ENCODE data around the gene NKG7.

The NKG7 gene

DNA sequence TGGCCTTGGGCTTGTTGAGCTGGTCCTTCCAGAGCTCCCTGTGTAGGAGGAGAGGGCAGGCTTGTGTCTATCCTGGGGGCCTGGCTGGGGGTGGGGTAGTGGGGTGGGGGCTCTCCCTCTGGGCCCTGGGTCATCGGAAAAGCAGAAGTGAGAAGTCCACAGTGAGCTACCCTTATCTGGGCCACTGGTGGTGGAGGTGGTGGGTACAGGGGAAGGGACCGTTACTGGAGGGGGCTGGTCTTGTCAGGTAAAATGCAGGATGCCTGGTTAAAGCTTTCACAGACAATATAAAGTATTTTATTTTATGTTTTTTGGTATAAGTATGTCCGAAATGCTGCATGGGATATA, 45.3 kb upstream of the NKG7 start:
- TF ChIP-seq, protein P1, sequence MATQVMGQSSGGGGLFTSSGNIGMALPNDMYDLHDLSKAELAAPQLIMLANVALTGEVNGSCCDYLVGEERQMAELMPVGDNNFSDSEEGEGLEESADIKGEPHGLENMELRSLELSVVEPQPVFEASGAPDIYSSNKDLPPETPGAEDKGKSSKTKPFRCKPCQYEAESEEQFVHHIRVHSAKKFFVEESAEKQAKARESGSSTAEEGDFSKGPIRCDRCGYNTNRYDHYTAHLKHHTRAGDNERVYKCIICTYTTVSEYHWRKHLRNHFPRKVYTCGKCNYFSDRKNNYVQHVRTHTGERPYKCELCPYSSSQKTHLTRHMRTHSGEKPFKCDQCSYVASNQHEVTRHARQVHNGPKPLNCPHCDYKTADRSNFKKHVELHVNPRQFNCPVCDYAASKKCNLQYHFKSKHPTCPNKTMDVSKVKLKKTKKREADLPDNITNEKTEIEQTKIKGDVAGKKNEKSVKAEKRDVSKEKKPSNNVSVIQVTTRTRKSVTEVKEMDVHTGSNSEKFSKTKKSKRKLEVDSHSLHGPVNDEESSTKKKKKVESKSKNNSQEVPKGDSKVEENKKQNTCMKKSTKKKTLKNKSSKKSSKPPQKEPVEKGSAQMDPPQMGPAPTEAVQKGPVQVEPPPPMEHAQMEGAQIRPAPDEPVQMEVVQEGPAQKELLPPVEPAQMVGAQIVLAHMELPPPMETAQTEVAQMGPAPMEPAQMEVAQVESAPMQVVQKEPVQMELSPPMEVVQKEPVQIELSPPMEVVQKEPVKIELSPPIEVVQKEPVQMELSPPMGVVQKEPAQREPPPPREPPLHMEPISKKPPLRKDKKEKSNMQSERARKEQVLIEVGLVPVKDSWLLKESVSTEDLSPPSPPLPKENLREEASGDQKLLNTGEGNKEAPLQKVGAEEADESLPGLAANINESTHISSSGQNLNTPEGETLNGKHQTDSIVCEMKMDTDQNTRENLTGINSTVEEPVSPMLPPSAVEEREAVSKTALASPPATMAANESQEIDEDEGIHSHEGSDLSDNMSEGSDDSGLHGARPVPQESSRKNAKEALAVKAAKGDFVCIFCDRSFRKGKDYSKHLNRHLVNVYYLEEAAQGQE (IDR thresholded peaks at IDR 0.05; ENCODE audit: insufficient read depth in 1 of 2, low read depth in 2 of 2, low read length in 2 of 2) = no peak
- no peak for TF ChIP-seq TAF1 (IDR thresholded peaks at IDR 0.05; ENCODE audit: borderline replicate concordance, insufficient read depth, low read length)
- TF ChIP-seq FOXP2 (optimal IDR thresholded peaks at IDR 0.05; ENCODE audit: borderline replicate concordance, extremely low read depth, extremely low read length, insufficient read depth) = no peak
- TF ChIP-seq POLR2AphosphoS5 (IDR thresholded peaks at IDR 0.05; ENCODE audit: low read depth, low read length) = no peak
- no peak for TF ChIP-seq SIN3A (IDR thresholded peaks at IDR 0.05; ENCODE audit: borderline replicate concordance, insufficient read depth, low read length)

DNA sequence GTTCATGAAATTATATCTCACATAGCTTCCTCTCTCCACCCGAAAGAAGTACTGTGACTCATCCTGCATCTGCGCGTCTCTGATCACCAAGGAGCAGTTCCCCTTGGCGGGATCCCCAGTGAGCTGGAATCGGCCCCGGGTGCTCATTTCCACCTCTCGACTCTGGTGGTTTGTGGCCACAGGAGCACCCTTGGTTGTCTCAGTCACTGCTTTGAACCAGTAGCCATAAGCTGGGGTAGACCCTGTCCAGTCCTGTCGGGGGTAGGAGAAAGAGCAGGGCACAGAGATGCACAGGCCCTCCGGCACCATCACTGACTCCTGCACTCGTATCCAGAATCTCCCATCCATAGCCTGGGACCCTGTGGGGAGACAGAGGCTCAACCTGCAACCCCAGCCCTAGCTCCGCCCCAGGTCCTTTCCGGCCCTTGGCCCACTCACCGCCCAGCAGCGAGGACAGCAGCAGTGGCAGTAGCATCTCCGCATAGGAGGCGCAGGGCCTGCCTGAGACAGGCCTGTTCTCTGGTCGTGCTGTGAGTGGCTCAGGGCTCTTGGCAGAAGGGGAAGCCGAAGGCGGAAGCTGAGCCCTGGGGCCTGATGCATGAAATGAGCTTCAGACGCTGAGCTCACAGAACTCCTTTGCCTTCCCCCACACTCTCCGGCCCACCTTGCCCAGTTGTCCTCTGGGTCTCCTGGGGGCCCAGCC, 44.8 kb upstream of the NKG7 start, which contains the start of gene SIGLEC10:
Gene SIGLEC10 (minus strand): TSS at position 536 of the 703 bp plus-strand sequence. CDS start 61 bp downstream, at position 475.
- TF ChIP-seq SIN3A (IDR thresholded peaks at IDR 0.05; ENCODE audit: borderline replicate concordance, insufficient read depth, low read length) (no peak), TAF1 (IDR thresholded peaks at IDR 0.05; ENCODE audit: borderline replicate concordance, insufficient read depth, low read length) (no peak), POLR2AphosphoS5 (IDR thresholded peaks at IDR 0.05; ENCODE audit: low read depth, low read length) (no peak), FOXP2 (optimal IDR thresholded peaks at IDR 0.05; ENCODE audit: borderline replicate concordance, extremely low read depth, extremely low read length, insufficient read depth) (no peak)
- TF ChIP-seq, protein P1 (IDR thresholded peaks at IDR 0.05; ENCODE audit: insufficient read depth in 1 of 2, low read depth in 2 of 2, low read length in 2 of 2) = no peak

- no peak for TF ChIP-seq SIN3A (IDR thresholded peaks at IDR 0.05; ENCODE audit: borderline replicate concordance, insufficient read depth, low read length)
- no peak for TF ChIP-seq FOXP2 (optimal IDR thresholded peaks at IDR 0.05; ENCODE audit: borderline replicate concordance, extremely low read depth, extremely low read length, insufficient read depth)
- no peak for TF ChIP-seq POLR2AphosphoS5 (IDR thresholded peaks at IDR 0.05; ENCODE audit: low read depth, low read length)
- TF ChIP-seq TAF1 (IDR thresholded peaks at IDR 0.05; ENCODE audit: borderline replicate concordance, insufficient read depth, low read length) = no peak
- TF ChIP-seq, protein P1 (IDR thresholded peaks at IDR 0.05; ENCODE audit: insufficient read depth in 1 of 2, low read depth in 2 of 2, low read length in 2 of 2) = no peak
Observed at GRCh38 chr19:51415187-51415586, 42.7 kb upstream of the NKG7 start.

DNA sequence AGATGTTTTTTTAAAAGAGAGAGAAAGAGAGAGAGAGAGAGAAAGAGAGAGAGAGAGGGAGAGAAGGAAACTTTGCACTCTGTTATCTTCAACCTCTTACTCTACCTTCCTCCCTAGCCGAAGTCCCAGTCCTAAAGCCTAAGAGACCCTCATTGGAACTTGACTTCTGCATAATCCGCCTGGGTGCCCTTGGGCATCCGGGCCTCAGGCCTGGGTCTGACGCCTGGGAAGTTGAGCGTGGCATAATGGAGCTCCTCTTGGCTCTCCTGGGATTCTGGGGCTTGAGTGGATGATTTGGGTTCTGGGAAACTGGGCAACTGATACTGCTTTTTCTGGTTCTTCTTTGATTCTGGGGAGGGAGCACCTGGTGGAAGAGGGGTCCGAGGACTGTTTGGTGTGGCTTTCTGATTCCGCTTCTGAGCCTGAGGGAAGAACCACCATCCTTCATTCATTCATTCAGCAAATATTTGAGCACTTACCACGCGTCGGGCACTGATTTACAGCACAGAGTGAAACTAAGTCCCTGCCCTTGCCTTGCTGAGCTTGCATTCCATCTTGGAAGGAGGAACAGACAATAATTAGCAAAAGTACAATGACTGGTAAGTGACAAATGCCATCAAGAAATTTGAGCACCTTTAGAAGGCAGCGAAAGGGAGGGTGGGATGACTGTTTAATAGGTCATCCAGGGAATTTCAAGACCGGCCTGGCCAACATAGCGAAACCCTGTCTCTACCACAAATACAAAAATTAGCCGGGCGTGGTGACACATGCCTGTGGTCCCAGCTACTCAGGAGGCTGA, 38.7 kb upstream of the NKG7 start:
- no peak for TF ChIP-seq SIN3A (IDR thresholded peaks at IDR 0.05; ENCODE audit: borderline replicate concordance, insufficient read depth, low read length)
- no peak for TF ChIP-seq TAF1 (IDR thresholded peaks at IDR 0.05; ENCODE audit: borderline replicate concordance, insufficient read depth, low read length)
- TF ChIP-seq FOXP2 (optimal IDR thresholded peaks at IDR 0.05; ENCODE audit: borderline replicate concordance, extremely low read depth, extremely low read length, insufficient read depth) = no peak
- TF ChIP-seq, protein P1 (IDR thresholded peaks at IDR 0.05; ENCODE audit: insufficient read depth in 1 of 2, low read depth in 2 of 2, low read length in 2 of 2) = no peak
- TF ChIP-seq POLR2AphosphoS5 (IDR thresholded peaks at IDR 0.05; ENCODE audit: low read depth, low read length) = no peak

Measured in PFSK-1 (cell line).